ENCODE measurements around the gene RGS9. TPM values are rescaled to one million over a fixed set of nuclear protein-coding genes. Genes with fewer than 3 reads are reported as not detected.
"Not testable (repeated sequence)": the region's sequence is repeated elsewhere in the genome, so short reads cannot be mapped to it uniquely, and the experiment has no call there.

RGS9 gene
- total RNA-seq, 1 donor from 2014 or later, result 0.60 TPM

- DNase-seq (ENCODE audit: low read depth in 2 of 2), result not testable (repeated sequence)
These were observed 70.3 kb downstream of the RGS9 start for GRCh38 chr17:65207448-65207847.

DNA sequence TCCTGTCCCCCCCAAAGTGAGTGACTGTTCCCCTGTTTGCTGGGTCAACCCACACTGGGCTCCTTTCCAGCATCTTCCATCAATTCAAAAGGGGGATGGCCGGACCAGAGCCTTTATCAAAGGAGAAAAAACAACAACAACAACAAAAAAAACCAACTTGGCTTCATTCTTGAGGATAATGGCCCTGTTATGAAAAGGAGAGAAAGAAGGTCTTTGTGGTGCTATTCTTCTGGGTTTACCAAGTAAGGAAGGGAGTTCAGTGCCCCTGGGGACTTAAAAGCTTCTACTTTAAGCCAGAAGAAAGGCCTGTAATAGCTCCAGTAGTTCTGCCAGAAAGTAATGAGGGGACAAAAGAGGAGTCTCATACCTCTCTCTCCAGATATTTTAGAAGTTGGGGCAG, 71.5 kb downstream of the RGS9 start:
- no peak for DNase-seq (ENCODE audit: low read depth in 2 of 2)

GRCh38 chr17:65218261-65218660, 81.1 kb downstream of the RGS9 start:
- no peak for DNase-seq (ENCODE audit: low read depth in 2 of 2)

- peak in 1 of 2 donors; percentile 34 for DNase-seq (ENCODE audit: low read depth in 2 of 2)
These were observed 82.0 kb downstream of the RGS9 start for GRCh38 chr17:65219124-65219523.

DNA sequence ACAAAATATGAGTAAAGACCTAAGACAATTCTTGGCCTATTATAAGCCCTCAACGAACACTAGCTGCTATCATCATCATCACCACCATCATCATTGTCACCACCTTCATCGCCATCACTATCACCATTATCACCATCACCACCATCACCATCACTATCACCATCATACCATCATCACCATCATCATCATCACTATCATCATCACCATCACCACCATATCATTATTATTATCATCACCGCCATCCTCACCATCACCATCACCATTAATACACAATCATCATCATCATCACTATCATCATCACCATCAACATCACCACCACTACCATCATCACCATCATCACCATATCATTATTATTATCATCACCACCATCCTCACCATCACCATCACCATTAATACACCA, 82.5 kb downstream of the RGS9 start:
- DNase-seq (ENCODE audit: low read depth in 2 of 2), result no peak

DNA sequence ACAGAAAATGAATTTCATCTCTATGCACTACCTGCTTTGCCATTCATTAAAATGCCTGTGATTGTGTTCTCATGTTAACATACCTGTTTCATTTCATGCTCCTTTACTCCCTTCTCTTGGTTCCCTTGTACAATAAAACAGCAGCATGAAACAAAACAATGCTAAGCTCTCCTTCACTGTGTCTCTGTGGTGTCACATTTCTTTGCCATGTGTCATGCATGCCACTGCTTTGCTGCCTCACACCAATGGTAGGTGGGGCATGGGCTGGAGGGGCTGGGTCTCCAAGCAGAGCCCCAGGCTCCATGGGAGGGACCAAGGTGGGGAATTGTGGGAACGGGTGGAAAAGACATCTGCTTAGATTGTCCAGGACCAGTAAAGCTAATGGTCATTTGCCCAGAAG, 83.6 kb downstream of the RGS9 start:
- no peak for DNase-seq (ENCODE audit: low read depth in 2 of 2)

DNA sequence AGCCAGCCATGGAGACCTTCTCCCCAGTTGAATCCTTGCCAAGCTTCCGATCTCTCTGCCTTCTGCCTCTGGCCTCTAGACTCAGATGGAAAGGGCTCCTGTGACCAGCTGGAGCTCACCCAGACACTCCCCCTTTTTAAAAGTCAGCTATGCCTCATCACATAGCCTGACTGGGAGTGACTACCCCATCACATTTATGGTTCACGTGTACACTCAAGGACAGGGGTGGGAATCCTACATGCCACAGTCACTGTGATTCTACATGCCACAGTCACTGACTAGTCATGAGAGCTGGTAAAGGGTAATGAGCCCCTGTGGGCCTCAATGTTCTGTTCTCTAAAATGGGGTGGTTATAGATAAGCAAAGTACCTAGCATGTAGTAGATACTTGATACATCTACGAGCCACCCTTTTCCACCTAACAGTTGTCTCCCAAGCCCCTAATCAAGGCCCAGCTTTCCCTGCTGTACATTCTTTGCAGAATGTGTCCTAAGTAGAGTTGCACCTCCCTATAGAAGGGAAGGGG, 85.1 kb downstream of the RGS9 start:
- DNase-seq (ENCODE audit: low read depth in 2 of 2), result no peak

DNA sequence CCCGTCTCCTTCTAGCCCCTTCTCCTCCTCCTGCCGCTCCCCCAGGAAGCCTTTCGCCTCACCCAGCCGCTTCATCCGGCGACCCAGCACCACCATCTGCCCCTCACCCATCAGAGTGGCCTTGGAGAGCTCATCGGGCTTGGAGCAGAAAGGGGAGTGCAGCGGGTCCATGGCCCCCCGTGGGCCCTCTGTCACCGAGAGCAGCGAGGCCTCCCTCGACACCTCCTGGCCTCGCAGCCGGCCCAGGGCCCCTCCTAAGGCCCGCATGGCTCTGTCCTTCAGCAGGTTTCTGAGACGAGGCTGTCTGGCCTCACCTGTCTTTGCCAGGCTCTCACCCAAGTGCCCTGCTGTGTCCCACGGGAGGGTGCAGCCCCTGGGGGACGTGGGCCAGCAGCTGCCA, 87.9 kb downstream of the RGS9 start:
- DNase-seq (ENCODE audit: low read depth in 2 of 2), result no peak

DNA sequence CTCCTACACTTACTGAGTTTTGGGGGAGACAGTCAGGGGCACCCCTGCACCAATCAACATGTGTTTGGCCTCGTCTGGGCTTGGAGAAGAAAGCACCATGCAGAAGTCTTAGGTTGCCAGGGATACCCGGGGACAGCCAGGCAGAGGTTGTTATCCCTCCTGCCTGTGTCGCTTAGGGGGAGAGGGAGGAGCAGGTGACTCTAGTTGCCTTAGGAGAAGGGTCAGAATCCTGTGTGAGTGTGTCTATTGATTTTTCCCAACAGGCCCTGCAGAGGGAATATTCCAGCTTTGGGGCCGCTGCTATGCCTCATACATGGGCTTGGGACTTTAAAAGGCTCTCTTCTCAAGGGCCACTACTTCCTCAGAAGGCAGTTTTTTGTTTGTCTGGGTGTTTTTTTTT, 89.1 kb downstream of the RGS9 start:
- DNase-seq (ENCODE audit: low read depth in 2 of 2), result no peak

GRCh38 chr17:65227637-65228036, 90.5 kb downstream of the RGS9 start:
- no peak for DNase-seq (ENCODE audit: low read depth in 2 of 2)

GRCh38 chr17:65228287-65228686, 91.1 kb downstream of the RGS9 start:
- DNase-seq (ENCODE audit: low read depth in 2 of 2), result no peak

- peak; percentile 8 to 47 for DNase-seq (ENCODE audit: low read depth in 2 of 2)
These were observed 91.8 kb downstream of the RGS9 start for GRCh38 chr17:65228734-65229620.

DNA sequence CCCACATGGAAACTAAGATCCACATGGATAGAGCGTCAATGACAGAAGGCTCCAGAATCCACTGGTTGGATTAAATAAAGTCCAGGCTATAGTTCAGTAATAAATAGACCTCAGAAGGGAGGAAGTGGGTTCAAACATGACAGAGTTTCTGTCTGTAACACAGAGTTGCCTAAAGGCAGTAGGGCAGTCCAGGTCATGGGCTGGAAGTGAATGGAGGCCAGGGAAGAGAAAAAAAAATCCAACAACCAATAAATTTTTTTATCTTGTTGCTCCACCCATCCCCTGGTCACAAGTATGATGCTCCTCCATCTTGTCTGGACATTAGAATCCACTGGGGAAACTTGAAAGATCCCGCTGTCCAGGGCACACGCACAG, 92.4 kb downstream of the RGS9 start:
- DNase-seq (ENCODE audit: low read depth in 2 of 2), result no peak

DNA sequence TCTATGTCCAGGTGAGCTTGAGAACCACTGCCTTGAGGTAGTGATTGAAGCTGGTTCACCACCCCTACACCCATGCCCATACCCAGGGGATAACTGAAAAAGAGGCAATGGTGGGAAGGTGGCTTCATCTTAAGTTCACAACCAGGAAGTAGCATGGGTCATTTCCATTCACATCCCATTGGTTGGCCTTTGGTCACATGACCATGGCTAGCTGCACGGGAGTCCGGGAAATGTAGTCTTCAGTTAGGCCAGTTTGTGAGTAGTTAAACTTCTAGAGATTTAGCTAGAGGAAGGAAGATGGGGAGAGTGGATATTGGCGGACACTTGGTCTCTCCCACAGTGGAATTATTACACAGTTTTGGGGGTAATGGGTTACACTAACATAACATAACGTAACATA, 92.9 kb downstream of the RGS9 start:
- no peak for DNase-seq (ENCODE audit: low read depth in 2 of 2)

DNA sequence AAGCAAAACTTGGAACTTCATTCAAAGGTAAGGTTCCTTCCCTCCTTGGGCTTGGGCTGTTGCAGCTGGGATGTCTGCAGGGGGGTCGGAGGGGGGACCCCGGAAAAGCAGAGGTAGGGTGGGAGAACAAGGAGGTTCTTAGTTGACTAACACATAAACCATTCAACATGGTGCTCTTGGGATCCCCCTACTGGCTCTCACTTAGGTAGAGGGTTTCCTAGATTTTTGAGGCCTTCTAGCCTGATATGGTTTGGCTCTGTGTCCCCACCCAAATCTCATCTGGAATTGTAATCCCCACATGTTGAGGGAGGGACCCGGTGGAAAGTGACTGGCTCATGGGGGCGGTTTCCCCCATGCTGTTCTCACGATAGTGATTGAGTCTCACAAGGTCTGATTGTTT, 93.9 kb downstream of the RGS9 start:
- DNase-seq (ENCODE audit: low read depth in 2 of 2), result no peak

- peak; percentile 83 to 88 for DNase-seq (ENCODE audit: low read depth in 2 of 2)
These were observed 94.6 kb downstream of the RGS9 start for GRCh38 chr17:65231662-65232335.

DNA sequence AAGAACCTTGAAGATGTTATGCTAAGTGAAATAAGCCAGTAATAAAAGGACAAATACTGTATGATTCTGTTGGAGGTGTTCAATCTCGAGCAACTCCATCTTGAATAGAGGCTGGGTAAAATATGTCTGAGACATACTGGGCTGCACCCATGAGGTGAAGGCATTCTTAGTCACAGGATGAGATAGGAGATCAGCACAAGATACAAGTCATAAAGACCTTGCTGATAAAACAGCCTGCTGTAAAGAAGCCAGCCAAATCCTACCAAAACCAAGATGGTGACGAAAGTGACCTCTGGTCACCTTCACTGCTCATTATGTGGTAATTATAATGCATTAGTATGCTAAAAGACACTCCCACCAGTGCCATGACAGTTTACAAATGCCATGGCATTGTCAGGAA, 98.1 kb downstream of the RGS9 start:
- no peak for DNase-seq (ENCODE audit: low read depth in 2 of 2)

DNA sequence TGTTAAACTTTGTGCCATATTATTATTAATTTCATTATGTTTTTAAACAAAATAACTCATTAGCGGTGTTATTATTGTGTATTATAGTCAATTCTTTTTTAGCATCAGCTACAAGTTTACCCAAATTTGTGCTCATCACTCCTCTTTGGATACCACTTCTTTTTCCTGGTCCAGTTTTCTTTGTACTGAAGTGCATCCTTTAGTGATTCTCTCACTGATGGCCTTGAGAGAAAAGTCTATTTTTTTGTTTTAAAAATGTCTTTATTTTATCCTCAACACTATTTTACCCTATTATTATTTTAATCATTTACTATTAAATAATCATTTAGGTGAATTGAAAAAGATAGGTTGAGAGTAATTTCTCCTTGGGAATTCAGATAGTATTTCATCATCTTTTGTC, 99.2 kb downstream of the RGS9 start:
- DNase-seq (ENCODE audit: low read depth in 2 of 2), result no peak

GRCh38 chr17:65243838-65244625, 106.9 kb downstream of the RGS9 start:
- DNase-seq (ENCODE audit: low read depth in 2 of 2), result peak; percentile 55 to 60

GRCh38 chr17:65246252-65246651, 109.1 kb downstream of the RGS9 start:
- DNase-seq (ENCODE audit: low read depth in 2 of 2), result no peak

- no peak for DNase-seq (ENCODE audit: low read depth in 2 of 2)
These were observed 112.6 kb downstream of the RGS9 start for GRCh38 chr17:65249774-65250173.

DNA sequence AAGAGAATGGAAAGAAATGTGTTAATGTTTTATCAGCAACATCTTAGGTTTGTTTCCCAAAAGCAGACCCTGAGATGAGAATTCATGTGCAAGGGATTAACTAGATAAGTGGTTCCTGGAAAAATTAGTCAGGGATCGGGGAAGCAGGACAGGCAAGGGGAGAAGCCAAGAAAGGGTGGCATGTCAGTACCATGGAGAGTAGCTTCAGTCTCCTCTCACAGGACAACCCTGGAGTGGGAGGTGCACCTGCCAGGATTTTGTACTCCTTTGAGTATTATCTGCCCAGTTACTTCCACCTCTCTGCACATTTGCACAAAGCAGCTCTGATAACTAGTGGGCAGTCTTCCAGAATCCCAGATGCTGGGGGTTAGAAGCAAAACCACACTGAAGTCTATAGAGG, 117.0 kb downstream of the RGS9 start:
- peak; percentile 27 to 41 for DNase-seq (ENCODE audit: low read depth in 2 of 2)

All from lung microvascular endothelial cell (primary cell).